Keratinocyte (primary cell): Measurements from ENCODE around the gene ZFPL1.

Experiments used
- CTCF ChIP-seq, 3 experiments: IDR thresholded peaks in 1 of 3; conservative IDR thresholded peaks in 1 of 3; optimal IDR thresholded peaks in 1 of 3; 2 replicates in 2 of 3; 3 replicates in 1 of 3; pipeline versions ENCODE3 to v1.5.1; 2011; ENCODE audit warnings: low read length in 3 of 3, mild to moderate bottlenecking in 3 of 3, moderate library complexity in 2 of 3, control low read depth in 1 of 3, inconsistent platforms in 1 of 3; ENCODE audit not compliant: insufficient read depth in 2 of 3; ENCODE audit errors: extremely low read depth in 1 of 3
- EZH2 ChIP-seq: IDR thresholded peaks from one replicate; pipeline ENCODE4 v1.6.1; 2012; ENCODE audit warnings: inconsistent platforms, mild to moderate bottlenecking, low read length, moderate library complexity

GRCh38 chr11:65058419-65059054, 25.5 kb upstream of the ZFPL1 start, which contains the start of gene NAALADL1:
- TF ChIP-seq EZH2 (no peak), CTCF (optimal IDR thresholded peaks at IDR 0.05 in 1 of 3, IDR thresholded peaks at IDR 0.05 in 1 of 3, conservative IDR thresholded peaks at IDR 0.05 in 1 of 3; ENCODE audit: extremely low read depth in 1 of 3, insufficient read depth in 2 of 3, low read length in 3 of 3) (no peak)
